ENCODE measurements around the gene PDE4B.
"Not testable (repeated sequence)": the region's sequence is repeated elsewhere in the genome, so short reads cannot be mapped to it uniquely, and the experiment has no call there.

The PDE4B gene

DNA sequence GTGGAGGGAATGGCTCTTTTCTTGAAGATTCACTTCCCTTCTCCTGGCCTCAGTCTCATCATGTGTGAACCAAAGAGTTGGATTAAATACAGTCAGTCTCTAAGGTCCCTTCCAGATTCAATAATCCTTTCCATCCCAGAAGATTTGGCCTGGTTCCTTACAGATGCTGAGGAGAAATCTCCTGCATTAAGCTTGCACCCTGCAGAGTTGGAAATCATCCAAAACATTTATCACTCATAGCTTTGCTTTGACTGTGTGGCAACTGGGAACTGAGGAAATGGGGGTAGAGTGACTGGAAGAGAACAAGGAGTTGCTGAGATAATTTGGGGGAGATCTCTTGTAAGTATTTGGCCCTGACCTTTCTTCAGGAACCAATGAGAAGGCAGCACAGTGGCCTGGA lies 520.7 kb downstream of the PDE4B start:
- H3K9me3 ChIP-seq (replicated peaks; ENCODE audit: low read length): no peaks in the 10 kb centered on the region
- no peaks in the 10 kb centered on the region for H3K36me3 ChIP-seq (ENCODE audit: insufficient read depth, low read length)
- no peak overlapping the region for H3K4me2 ChIP-seq (ENCODE audit: low read length)
- peaks cover 3% of the 10 kb centered on the region for H3K4me1 ChIP-seq (ENCODE audit: control insufficient read depth, insufficient read depth, low read length)
- H3K27me3 ChIP-seq (ENCODE audit: control insufficient read depth, insufficient read depth, low read length): no peaks in the 10 kb centered on the region
- H3K4me3 ChIP-seq (ENCODE audit: low read length): no peak overlapping the region
- no peak overlapping the region for H3K9ac ChIP-seq (ENCODE audit: low read depth, low read length)

DNA sequence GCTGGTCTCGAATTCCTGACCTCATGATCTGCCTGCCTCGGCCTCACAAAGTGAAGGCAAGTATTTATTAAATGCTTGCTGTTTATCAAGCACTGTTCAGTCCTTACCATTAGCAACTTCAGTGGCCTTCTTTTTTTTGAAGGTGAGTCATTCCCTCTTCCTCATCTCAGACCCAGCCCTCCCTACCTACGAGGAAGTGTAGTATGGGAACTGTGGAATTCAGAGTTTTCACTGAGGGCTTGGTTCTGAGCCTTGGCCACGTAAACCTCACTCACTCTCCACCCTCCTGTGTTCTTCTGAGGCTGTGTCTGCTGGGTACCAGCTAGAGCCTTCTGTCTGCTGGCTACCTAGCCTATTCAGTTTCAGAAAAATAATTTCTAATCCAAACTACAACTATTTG lies 523.0 kb downstream of the PDE4B start:
- Histone ChIP-seq H3K4me2 (ENCODE audit: low read length) (no peak overlapping the region), H3K4me3 (ENCODE audit: low read length) (no peak overlapping the region), H3K9me3 (replicated peaks; ENCODE audit: low read length) (no peaks in the 10 kb centered on the region), H3K4me1 (ENCODE audit: control insufficient read depth, insufficient read depth, low read length) (peaks cover 3% of the 10 kb centered on the region), H3K36me3 (ENCODE audit: insufficient read depth, low read length) (no peaks in the 10 kb centered on the region), H3K27me3 (ENCODE audit: control insufficient read depth, insufficient read depth, low read length) (no peaks in the 10 kb centered on the region), H3K9ac (ENCODE audit: low read depth, low read length) (no peak overlapping the region)

DNA sequence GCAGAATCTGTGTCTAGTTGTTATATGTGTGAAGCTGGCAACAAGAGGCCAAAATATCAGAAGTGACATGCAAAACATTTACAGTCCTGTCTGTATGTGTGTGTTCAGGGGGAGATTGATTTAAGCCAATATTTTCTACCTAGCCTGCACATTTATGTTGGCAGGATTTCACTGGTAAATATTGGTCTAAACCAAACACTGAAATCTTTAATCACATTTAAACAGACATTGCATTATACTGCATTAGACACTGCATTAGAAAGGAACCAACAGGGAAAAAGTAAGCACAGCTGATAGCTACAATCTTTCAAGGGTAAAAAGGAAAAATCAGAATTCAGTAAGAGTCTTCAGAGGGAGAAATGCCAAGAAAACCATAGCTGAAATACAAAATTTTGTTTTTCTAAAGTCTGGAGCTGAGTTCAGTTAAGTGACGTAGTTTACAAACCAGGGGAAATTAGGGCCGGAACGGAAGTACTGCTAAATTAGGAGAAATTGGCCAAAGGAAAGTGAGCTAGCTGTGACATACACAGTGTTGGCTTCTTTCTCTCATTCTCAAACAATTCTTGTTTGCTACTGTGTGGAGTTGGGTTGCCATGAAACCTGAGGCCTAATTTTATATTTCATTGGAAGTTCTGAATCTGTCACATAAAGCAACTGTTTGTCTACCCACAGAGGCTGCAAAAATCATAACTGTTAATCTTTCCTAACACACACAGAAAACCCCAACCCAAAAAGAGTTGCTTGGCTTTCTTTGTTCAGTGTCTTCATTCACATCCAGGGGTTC lies 524.0 kb downstream of the PDE4B start:
- Histone ChIP-seq H3K9ac (ENCODE audit: low read depth, low read length) (no peak overlapping the region), H3K4me3 (ENCODE audit: low read length) (no peak overlapping the region), H3K36me3 (ENCODE audit: insufficient read depth, low read length) (no peaks in the 10 kb centered on the region), H3K9me3 (replicated peaks; ENCODE audit: low read length) (no peaks in the 10 kb centered on the region), H3K4me1 (ENCODE audit: control insufficient read depth, insufficient read depth, low read length) (peaks cover 3% of the 10 kb centered on the region), H3K27me3 (ENCODE audit: control insufficient read depth, insufficient read depth, low read length) (no peaks in the 10 kb centered on the region), H3K4me2 (ENCODE audit: low read length) (no peak overlapping the region)

DNA sequence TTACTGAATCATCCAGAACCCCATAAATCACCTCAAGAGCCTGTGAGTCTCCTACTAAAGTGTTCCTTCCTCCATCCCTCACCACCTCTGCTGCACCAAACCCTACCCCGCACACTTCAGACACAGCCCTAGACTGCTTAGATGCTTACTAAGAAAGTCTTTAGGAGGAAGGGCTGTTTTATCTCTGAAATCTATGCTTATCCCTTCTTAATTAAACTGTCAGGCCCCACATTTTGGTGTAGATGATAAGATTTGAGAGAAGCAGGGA lies 524.5 kb downstream of the PDE4B start:
- Histone ChIP-seq H3K4me3 (ENCODE audit: low read length) (no peak overlapping the region), H3K4me1 (ENCODE audit: control insufficient read depth, insufficient read depth, low read length) (peaks cover 3% of the 10 kb centered on the region), H3K36me3 (ENCODE audit: insufficient read depth, low read length) (no peaks in the 10 kb centered on the region), H3K9ac (ENCODE audit: low read depth, low read length) (no peak overlapping the region), H3K4me2 (ENCODE audit: low read length) (no peak overlapping the region), H3K9me3 (replicated peaks; ENCODE audit: low read length) (no peaks in the 10 kb centered on the region), H3K27me3 (ENCODE audit: control insufficient read depth, insufficient read depth, low read length) (no peaks in the 10 kb centered on the region)

DNA sequence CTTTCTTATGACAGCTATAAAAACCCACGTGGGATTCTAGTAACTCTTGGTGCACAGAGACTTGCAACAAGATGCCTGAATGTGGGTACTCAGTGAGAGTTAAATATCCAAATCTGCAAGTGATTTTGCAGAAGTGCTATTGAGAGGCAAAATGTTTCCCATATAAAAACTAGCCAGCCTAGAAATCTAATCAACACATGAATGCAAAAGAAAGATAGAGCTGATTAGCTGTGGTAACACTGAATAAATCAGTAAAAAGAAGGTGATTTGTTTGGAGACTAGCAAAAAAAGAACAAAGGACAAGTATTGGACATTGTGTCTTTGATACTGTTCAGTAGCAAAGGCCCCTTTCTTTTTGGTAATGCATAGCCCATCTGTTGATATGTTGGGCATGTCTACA lies 527.5 kb downstream of the PDE4B start:
- no peak overlapping the region for H3K9ac ChIP-seq (ENCODE audit: low read depth, low read length)
- no peaks in the 10 kb centered on the region for H3K36me3 ChIP-seq (ENCODE audit: insufficient read depth, low read length)
- H3K4me3 ChIP-seq (ENCODE audit: low read length): no peak overlapping the region
- H3K27me3 ChIP-seq (ENCODE audit: control insufficient read depth, insufficient read depth, low read length): no peaks in the 10 kb centered on the region
- no peak overlapping the region for H3K4me2 ChIP-seq (ENCODE audit: low read length)
- peaks cover 3% of the 10 kb centered on the region for H3K4me1 ChIP-seq (ENCODE audit: control insufficient read depth, insufficient read depth, low read length)
- no peaks in the 10 kb centered on the region for H3K9me3 ChIP-seq (replicated peaks; ENCODE audit: low read length)

DNA sequence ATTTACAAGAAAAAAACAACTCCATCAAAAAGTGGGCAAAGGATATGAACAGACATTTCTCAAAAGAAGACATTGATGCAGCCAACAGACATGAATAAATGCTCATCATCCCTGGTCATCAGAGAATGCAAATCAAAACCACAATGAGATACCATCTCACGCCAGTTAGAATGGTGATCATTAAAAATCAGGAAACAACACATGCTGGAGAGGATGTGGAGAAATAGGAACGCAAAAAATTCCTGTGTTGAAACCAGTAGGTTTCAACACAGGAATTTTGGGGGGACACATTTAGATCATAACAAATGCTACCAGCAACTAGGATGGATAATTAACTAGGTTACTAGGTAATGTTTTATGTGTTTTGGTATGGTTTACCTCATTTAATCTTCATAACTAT lies 529.8 kb downstream of the PDE4B start:
- not testable (repeated sequence) for H3K27me3 ChIP-seq (ENCODE audit: control insufficient read depth, insufficient read depth, low read length); H3K4me1 ChIP-seq (ENCODE audit: control insufficient read depth, insufficient read depth, low read length); H3K4me3 ChIP-seq (ENCODE audit: low read length); H3K9me3 ChIP-seq (replicated peaks; ENCODE audit: low read length); H3K36me3 ChIP-seq (ENCODE audit: insufficient read depth, low read length); H3K4me2 ChIP-seq (ENCODE audit: low read length); H3K9ac ChIP-seq (ENCODE audit: low read depth, low read length)

DNA sequence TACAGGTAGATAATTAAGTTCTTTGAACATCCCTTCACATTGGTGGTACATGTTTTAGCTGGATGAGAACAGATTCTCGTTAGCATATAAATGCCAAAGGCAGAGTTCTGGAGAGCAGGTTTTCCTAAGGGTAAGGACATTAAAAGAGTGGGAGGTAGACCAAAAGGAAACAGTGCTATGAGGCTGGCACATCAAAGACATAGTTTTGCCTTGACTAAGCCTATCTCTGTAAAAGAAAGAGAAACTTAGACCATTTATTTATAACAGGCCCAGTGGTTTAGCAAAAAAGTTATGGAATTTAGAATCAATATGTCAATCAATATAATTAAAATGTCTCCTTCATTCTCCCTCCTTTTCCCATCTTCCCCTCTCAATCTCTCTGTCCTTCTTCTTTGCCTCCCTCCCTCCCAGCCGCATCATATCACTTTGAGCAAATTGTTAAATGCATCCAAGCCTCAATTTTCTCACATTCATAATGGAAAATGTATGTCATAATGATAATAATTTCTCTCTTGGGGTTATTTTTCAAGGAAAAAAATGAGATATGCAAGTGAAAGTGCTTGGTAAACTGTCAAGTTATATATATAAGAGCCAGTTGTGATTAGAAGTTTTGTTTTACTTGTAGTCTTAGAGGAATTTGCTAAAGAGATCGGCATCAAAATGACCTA lies 531.4 kb downstream of the PDE4B start:
- no peak overlapping the region for H3K4me3 ChIP-seq (ENCODE audit: low read length)
- no peaks in the 10 kb centered on the region for H3K36me3 ChIP-seq (ENCODE audit: insufficient read depth, low read length)
- H3K9ac ChIP-seq (ENCODE audit: low read depth, low read length): no peak overlapping the region
- no peaks in the 10 kb centered on the region for H3K4me1 ChIP-seq (ENCODE audit: control insufficient read depth, insufficient read depth, low read length)
- no peaks in the 10 kb centered on the region for H3K9me3 ChIP-seq (replicated peaks; ENCODE audit: low read length)
- no peak overlapping the region for H3K4me2 ChIP-seq (ENCODE audit: low read length)
- no peaks in the 10 kb centered on the region for H3K27me3 ChIP-seq (ENCODE audit: control insufficient read depth, insufficient read depth, low read length)

DNA sequence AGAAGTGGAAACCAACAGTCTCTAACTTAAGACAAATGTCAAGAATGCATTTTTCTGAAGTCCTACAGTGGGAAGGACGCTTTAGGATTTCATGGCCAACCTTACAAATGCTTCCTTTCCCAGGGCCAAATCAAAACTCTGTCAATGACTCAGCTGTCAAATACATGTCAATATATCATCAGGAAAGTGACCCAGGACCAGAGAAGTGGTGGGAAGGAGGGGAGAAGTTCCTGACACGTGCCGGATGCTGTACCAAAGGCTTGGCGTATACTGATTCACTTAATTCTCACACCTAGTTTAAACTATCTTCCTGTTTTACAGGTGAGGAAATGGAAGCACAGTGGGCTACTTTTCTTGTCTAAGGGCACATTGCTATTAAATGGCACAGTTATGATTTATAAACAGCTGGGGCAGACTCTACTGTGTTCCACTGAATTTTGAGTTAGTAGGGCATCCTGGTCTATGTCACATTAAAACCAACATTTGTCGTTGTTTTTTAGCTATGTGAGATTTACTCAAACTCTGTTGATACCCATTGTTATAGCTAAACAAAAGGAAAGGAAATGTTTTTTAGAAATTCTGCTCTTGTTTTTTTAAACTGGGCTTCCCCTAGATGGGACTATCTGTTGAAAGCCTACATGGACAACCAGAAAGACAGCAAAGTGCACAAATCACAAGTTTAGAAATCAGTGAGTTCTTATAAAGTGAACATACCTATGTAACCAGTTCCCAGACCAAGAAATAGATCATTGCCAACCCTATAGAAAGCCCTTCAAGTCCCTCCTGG lies 533.1 kb downstream of the PDE4B start:
- H3K4me1 ChIP-seq (ENCODE audit: control insufficient read depth, insufficient read depth, low read length): peaks cover 6% of the 10 kb centered on the region
- H3K27me3 ChIP-seq (ENCODE audit: control insufficient read depth, insufficient read depth, low read length): no peaks in the 10 kb centered on the region
- no peaks in the 10 kb centered on the region for H3K9me3 ChIP-seq (replicated peaks; ENCODE audit: low read length)
- no peak overlapping the region for H3K9ac ChIP-seq (ENCODE audit: low read depth, low read length)
- H3K4me2 ChIP-seq (ENCODE audit: low read length): no peak overlapping the region
- no peak overlapping the region for H3K4me3 ChIP-seq (ENCODE audit: low read length)
- no peaks in the 10 kb centered on the region for H3K36me3 ChIP-seq (ENCODE audit: insufficient read depth, low read length)

DNA sequence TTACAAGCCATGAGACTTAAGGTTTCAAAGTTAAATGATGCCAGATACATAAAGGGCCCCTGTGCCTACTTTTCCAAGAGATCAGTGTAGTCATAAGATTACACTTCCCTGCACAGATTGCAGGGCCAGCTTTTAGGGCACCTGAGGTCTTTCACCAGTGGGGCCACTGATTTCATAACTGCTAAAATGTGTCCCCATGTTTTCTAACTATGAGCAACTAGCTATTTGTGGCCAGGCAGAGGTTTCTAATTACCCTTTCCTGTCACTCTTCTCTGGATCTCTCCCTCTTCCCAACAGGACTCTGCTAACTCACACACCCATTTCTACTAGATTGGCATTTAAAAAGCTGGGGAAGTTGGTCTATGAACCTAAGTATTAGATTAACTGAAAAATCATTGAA lies 534.2 kb downstream of the PDE4B start:
- H3K27me3 ChIP-seq (ENCODE audit: control insufficient read depth, insufficient read depth, low read length): no peaks in the 10 kb centered on the region
- H3K4me1 ChIP-seq (ENCODE audit: control insufficient read depth, insufficient read depth, low read length): peaks cover 16% of the 10 kb centered on the region
- no peak overlapping the region for H3K4me3 ChIP-seq (ENCODE audit: low read length)
- no peaks in the 10 kb centered on the region for H3K9me3 ChIP-seq (replicated peaks; ENCODE audit: low read length)
- H3K9ac ChIP-seq (ENCODE audit: low read depth, low read length): no peak overlapping the region
- H3K4me2 ChIP-seq (ENCODE audit: low read length): no peak overlapping the region
- no peaks in the 10 kb centered on the region for H3K36me3 ChIP-seq (ENCODE audit: insufficient read depth, low read length)

DNA sequence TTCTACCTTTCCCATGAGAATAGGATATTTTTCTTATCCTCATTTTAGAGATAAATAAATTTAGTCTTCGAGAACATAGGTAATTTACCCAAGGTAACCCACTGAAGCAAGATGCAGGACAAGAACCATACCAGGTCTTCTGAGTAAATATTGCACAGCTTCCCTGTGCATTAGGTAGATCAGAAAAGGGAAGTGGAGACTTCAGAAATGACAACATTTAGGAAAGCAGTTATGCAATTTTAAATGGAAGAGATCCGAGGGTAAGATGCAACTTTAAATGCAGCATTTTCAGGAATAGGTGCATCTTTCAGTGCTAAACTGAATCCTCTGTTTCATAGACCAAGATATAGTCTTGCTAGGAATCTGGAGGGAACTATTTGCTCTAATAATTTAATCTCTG lies 534.9 kb downstream of the PDE4B start:
- no peak overlapping the region for H3K4me3 ChIP-seq (ENCODE audit: low read length)
- no peak overlapping the region for H3K4me2 ChIP-seq (ENCODE audit: low read length)
- no peaks in the 10 kb centered on the region for H3K36me3 ChIP-seq (ENCODE audit: insufficient read depth, low read length)
- H3K27me3 ChIP-seq (ENCODE audit: control insufficient read depth, insufficient read depth, low read length): no peaks in the 10 kb centered on the region
- H3K9ac ChIP-seq (ENCODE audit: low read depth, low read length): no peak overlapping the region
- H3K9me3 ChIP-seq (replicated peaks; ENCODE audit: low read length): no peaks in the 10 kb centered on the region
- H3K4me1 ChIP-seq (ENCODE audit: control insufficient read depth, insufficient read depth, low read length): peaks cover 24% of the 10 kb centered on the region

DNA sequence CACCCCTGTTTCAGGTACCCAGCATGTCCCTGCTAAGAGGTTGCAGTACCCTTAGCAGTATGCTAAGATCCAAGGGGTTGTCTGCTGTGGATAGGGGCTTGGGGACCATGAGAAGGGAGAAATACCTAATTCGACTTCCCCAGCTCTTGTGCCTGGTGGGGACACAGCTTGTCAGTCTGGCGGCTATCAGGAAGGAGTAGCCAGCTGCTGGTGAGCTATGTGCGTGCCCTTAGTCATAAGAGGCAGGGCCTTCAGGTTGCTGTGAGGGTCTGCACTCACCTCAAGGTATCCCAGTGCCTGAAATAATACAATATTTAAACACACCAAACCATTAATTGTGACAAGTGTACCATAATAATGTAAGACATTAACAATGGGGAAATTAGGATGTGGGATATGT lies 536.2 kb downstream of the PDE4B start:
- Histone ChIP-seq H3K4me1 (ENCODE audit: control insufficient read depth, insufficient read depth, low read length) (peaks cover 28% of the 10 kb centered on the region), H3K27me3 (ENCODE audit: control insufficient read depth, insufficient read depth, low read length) (no peaks in the 10 kb centered on the region), H3K36me3 (ENCODE audit: insufficient read depth, low read length) (no peaks in the 10 kb centered on the region), H3K9me3 (replicated peaks; ENCODE audit: low read length) (no peaks in the 10 kb centered on the region), H3K9ac (ENCODE audit: low read depth, low read length) (no peak overlapping the region), H3K4me3 (ENCODE audit: low read length) (no peak overlapping the region), H3K4me2 (ENCODE audit: low read length) (no peak overlapping the region)
